OCI-LY3 (cell line): Measurements from ENCODE around the gene MTURN.

ENCODE experiments used
- H2AFZ ChIP-seq: fragments of 200-600, 300-600 bp; shearing (Covaris generic); 2 replicates; pipeline ENCODE4 v1.6.0; 2014; ENCODE audit warnings: antibody characterized with exemption, low read depth, low read length
- H3K27ac ChIP-seq: fragments of 200-600, 300-600 bp; sonication (generic); 2 replicates; pipeline ENCODE4 v1.5.1; 2014; ENCODE audit warnings: mild to moderate bottlenecking, low read length, moderate library complexity, mixed read lengths
- H3K27me3 ChIP-seq: fragments of 200-600, 300-600 bp; sonication (generic); 2 replicates; pipeline ENCODE4 v1.6.1; 2014; ENCODE audit warnings: low read depth, low read length, mixed read lengths
- H3K36me3 ChIP-seq: fragments of 200-600, 300-600 bp; sonication (generic); replicated peaks from 2 replicates; pipeline ENCODE3; 2014; ENCODE audit warnings: low read depth, low read length, mixed read lengths
- H3K4me1 ChIP-seq: fragments of 300-600, 200-600 bp; sonication (generic); 2 replicates; pipeline ENCODE4 v1.6.1; 2014; ENCODE audit warnings: low read length, mixed read lengths
- H3K4me2 ChIP-seq: fragments of 200-600, 300-600 bp; sonication (generic); 2 replicates; pipeline ENCODE4 v1.6.1; 2014; ENCODE audit warnings: low read length, mixed read lengths
- H3K4me3 ChIP-seq: fragments of 300-600, 200-600 bp; sonication (generic); 2 replicates; pipeline ENCODE4 v1.5.1; 2014; ENCODE audit warnings: antibody characterized with exemption, mild to moderate bottlenecking, low read length, moderate library complexity
- H3K79me2 ChIP-seq: fragments of 300-600, 200-600 bp; shearing (Covaris generic); 2 replicates; pipeline ENCODE4 v1.6.1; 2014; ENCODE audit warnings: mild to moderate bottlenecking, low read length, mixed read lengths
- H3K9ac ChIP-seq: fragments of 300-600, 200-600 bp; shearing (Covaris generic); 2 replicates; pipeline ENCODE4 v1.6.0; 2014; ENCODE audit warnings: mild to moderate bottlenecking, low read length, moderate library complexity
- H3K9me3 ChIP-seq: fragments of 200-600, 300-600 bp; shearing (Covaris generic); 2 replicates; pipeline ENCODE4 v1.6.1; 2014; ENCODE audit warnings: low read length, mixed read lengths; ENCODE audit not compliant: insufficient read depth
- H4K20me1 ChIP-seq: fragments of 200-600, 300-600 bp; sonication (generic); 2 replicates; pipeline ENCODE4 v1.6.1; 2016; ENCODE audit warnings: low read length, mixed read lengths; ENCODE audit not compliant: insufficient read depth
- CTCF ChIP-seq: fragments of 200-600, 300-600 bp; sonication (generic); IDR thresholded peaks from 2 replicates; pipeline ENCODE4 v1.5.1; 2014; ENCODE audit warnings: antibody characterized with exemption, low read length, low read depth
- EZH2phosphoT487 ChIP-seq: fragments of 200-600 bp; shearing (Covaris generic); IDR thresholded peaks from 2 replicates; pipeline ENCODE4 v1.6.1; 2018; ENCODE audit warnings: antibody characterized with exemption, mixed run types, low read depth

MTURN gene

GRCh38 chr7:30200591-30200990 lies 65.8 kb downstream of the MTURN start:
- no peak for TF ChIP-seq EZH2phosphoT487
- no peak for TF ChIP-seq CTCF
- H3K4me2 ChIP-seq: peak overlapping the region; percentile 62

DNA sequence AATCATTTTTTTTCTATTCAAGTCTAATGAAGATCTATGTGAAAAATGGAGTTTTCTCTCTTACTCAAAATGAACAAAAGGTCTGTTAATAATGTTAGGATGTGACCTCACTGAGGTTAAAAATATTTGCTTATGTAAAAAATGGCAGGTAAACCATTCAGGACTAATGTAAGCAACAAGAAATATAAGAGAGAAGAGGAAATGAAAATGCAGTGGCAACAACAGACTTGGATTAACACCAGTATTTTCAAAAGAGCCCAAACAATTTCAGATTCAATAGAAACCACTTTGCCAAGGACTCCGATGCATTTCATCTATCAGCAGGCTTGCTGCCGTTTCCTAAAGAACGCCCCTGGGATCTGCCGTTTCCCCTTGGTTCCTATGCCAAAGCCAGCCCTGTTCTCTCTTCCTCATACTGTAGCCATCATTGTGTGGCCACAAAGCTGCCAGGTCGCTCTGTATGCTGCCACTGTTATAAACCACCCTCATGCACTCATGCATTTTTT lies 66.4 kb downstream of the MTURN start:
- H3K79me2 ChIP-seq: no peaks in the 10 kb centered on the region
- H3K4me2 ChIP-seq: peak overlapping the region; percentile 62
- peak overlapping the region; percentile 41 for H3K27ac ChIP-seq
- no peak overlapping the region for H2AFZ ChIP-seq
- no peaks in the 10 kb centered on the region for H4K20me1 ChIP-seq
- H3K27me3 ChIP-seq: no peaks in the 10 kb centered on the region
- H3K4me3 ChIP-seq: no peak overlapping the region
- H3K4me1 ChIP-seq: peaks cover 22% of the 10 kb centered on the region
- peaks cover 3% of the 10 kb centered on the region for H3K36me3 ChIP-seq
- peaks cover 2% of the 10 kb centered on the region; the same call in 1 of the 2 replicates for H3K9me3 ChIP-seq
- H3K9ac ChIP-seq: no peak overlapping the region
- TF ChIP-seq EZH2phosphoT487 (no peak), CTCF (no peak)

More at GRCh38 chr7:30200591-30200990, 65.8 kb downstream of the MTURN start:
- Histone ChIP-seq H3K4me1 (peaks cover 22% of the 10 kb centered on the region), H3K9me3 (peaks cover 8% of the 10 kb centered on the region; the same call in 1 of the 2 replicates), H3K79me2 (no peaks in the 10 kb centered on the region), H3K36me3 (peaks cover 8% of the 10 kb centered on the region), H3K27me3 (no peaks in the 10 kb centered on the region), H3K9ac (no peak overlapping the region), H3K27ac (peak overlapping the region; percentile 41; the same call in 1 of the 2 replicates), H3K4me3 (no peak overlapping the region), H2AFZ (no peak overlapping the region), H4K20me1 (no peaks in the 10 kb centered on the region)

GRCh38 chr7:30201921-30202320 lies 67.1 kb downstream of the MTURN start:
- no peak overlapping the region for H3K9ac ChIP-seq
- H3K4me2 ChIP-seq: no peak overlapping the region
- H3K27ac ChIP-seq: no peak overlapping the region
- no peak for TF ChIP-seq EZH2phosphoT487
- TF ChIP-seq CTCF: no peak
- no peaks in the 10 kb centered on the region for H3K79me2 ChIP-seq
- peaks cover 3% of the 10 kb centered on the region for H3K36me3 ChIP-seq
- peaks cover 22% of the 10 kb centered on the region for H3K4me1 ChIP-seq
- H3K4me3 ChIP-seq: no peak overlapping the region
- no peaks in the 10 kb centered on the region for H3K27me3 ChIP-seq
- no peak overlapping the region for H2AFZ ChIP-seq
- H3K9me3 ChIP-seq: no peaks in the 10 kb centered on the region
- no peaks in the 10 kb centered on the region for H4K20me1 ChIP-seq

- H3K36me3 ChIP-seq: peaks cover 3% of the 10 kb centered on the region
- no peak overlapping the region for H3K27ac ChIP-seq
- H3K27me3 ChIP-seq: no peaks in the 10 kb centered on the region
- no peak overlapping the region for H3K4me3 ChIP-seq
- no peaks in the 10 kb centered on the region for H4K20me1 ChIP-seq
- H3K4me2 ChIP-seq: no peak overlapping the region
- TF ChIP-seq EZH2phosphoT487 (no peak), CTCF (no peak)
- H3K9me3 ChIP-seq: no peaks in the 10 kb centered on the region
- H2AFZ ChIP-seq: no peak overlapping the region
- peaks cover 22% of the 10 kb centered on the region for H3K4me1 ChIP-seq
- H3K9ac ChIP-seq: no peak overlapping the region
- no peaks in the 10 kb centered on the region for H3K79me2 ChIP-seq
These were observed 67.9 kb downstream of the MTURN start for GRCh38 chr7:30202671-30203070.
